Central memory CD4-positive, alpha-beta T cell (primary cell): ENCODE results near the gene SMYD2.

Source experiments
- DNase-seq: peaks from one replicate; pipeline ENCODE4 v3.0.0; 2022
- total RNA-seq, 3 experiments: gene quantifications; one replicate each; lab custom pipeline; 2026; lab: John Stamatoyannopoulos, UW

SMYD2 gene
- 23.5 to 69.0 (median 42.3) reads per million in 3 experiments for total RNA-seq

- DNase-seq = peak; percentile 69
Observed at GRCh38 chr1:214281021-214281719, at the start of gene SMYD2. SMYD2 (plus strand) TSS chr1:214281159; CDS start chr1:214281255, 96 bp downstream.

GRCh38 chr1:214233856-214234634 lies 46.9 kb upstream of the SMYD2 start:
- DNase-seq = no peak

GRCh38 chr1:214234635-214235025 lies 46.3 kb upstream of the SMYD2 start:
- no peak for DNase-seq

GRCh38 chr1:214236477-214236876 lies 44.5 kb upstream of the SMYD2 start:
- no peak for DNase-seq

GRCh38 chr1:214241060-214241459 lies 39.9 kb upstream of the SMYD2 start:
- no peak for DNase-seq

- no peak for DNase-seq
Observed at GRCh38 chr1:214244252-214244651, 36.7 kb upstream of the SMYD2 start.

- no peak for DNase-seq
Observed at GRCh38 chr1:214244841-214245240, 36.1 kb upstream of the SMYD2 start.

- DNase-seq = no peak
Observed at GRCh38 chr1:214247501-214248041, 33.4 kb upstream of the SMYD2 start.

- no peak for DNase-seq
Observed at GRCh38 chr1:214248311-214249085, 32.5 kb upstream of the SMYD2 start.

GRCh38 chr1:214249651-214250050 lies 31.3 kb upstream of the SMYD2 start:
- DNase-seq = no peak

- no peak for DNase-seq
Observed at GRCh38 chr1:214251354-214251753, 29.6 kb upstream of the SMYD2 start.

GRCh38 chr1:214255509-214255908 lies 25.4 kb upstream of the SMYD2 start:
- no peak for DNase-seq

GRCh38 chr1:214259353-214259977 lies 21.5 kb upstream of the SMYD2 start:
- DNase-seq = no peak

- DNase-seq = no peak
Observed at GRCh38 chr1:214260561-214261205, 20.3 kb upstream of the SMYD2 start.

- DNase-seq = peak; percentile 64
Observed at GRCh38 chr1:214261206-214262123, 19.5 kb upstream of the SMYD2 start.

- no peak for DNase-seq
Observed at GRCh38 chr1:214264196-214264595, 16.8 kb upstream of the SMYD2 start.

GRCh38 chr1:214264976-214265375 lies 16.0 kb upstream of the SMYD2 start:
- no peak for DNase-seq

GRCh38 chr1:214270097-214270650 lies 10.8 kb upstream of the SMYD2 start:
- no peak for DNase-seq

- no peak for DNase-seq
Observed at GRCh38 chr1:214271174-214271858, 9.6 kb upstream of the SMYD2 start.
